Activated B cell treated with CpG ODN at 0.5 μM for 24 hours (primary cell): ENCODE data around the gene LAMTOR3. TPM values are rescaled to one million over a fixed set of nuclear protein-coding genes. Genes with fewer than 3 reads are reported as not detected.

Source experiments
- ATAC-seq: fragments of 200-7000 bp; cut with Tn5 transposase; one replicate; pipeline ENCODE4 v1.10.0; 2021; ENCODE audit warnings: low read depth, mild to moderate bottlenecking, moderate library complexity
- CTCF ChIA-PET: fragments of 350-600 bp; sonication (Branson Sonifier 250); formaldehyde crosslinking; loops from one replicate; lab custom pipeline; 2021; ENCODE audit warnings: antibody characterized with exemption; lab: Charles Lee
- POLR2A ChIA-PET: fragments of 350-600 bp; sonication (Branson Sonifier 250); formaldehyde crosslinking; loops from one replicate; lab custom pipeline; 2021; ENCODE audit warnings: antibody characterized with exemption; lab: Charles Lee
- DNase-seq: peaks from one replicate; pipeline ENCODE4 v3.0.0; 2022
- H3K27ac Mint-ChIP-seq: one replicate; pipeline ENCODE4 v1.8.0; 2020; ENCODE audit warnings: mixed read lengths
- H3K27me3 Mint-ChIP-seq: one replicate; pipeline ENCODE4 v1.8.0; 2021; ENCODE audit warnings: mixed read lengths
- H3K36me3 Mint-ChIP-seq: one replicate; pipeline ENCODE4 v1.8.0; 2021; ENCODE audit warnings: low read depth, mixed read lengths
- H3K4me1 Mint-ChIP-seq: one replicate; pipeline ENCODE4 v1.8.0; 2021; ENCODE audit warnings: mixed read lengths
- H3K4me3 Mint-ChIP-seq: one replicate; pipeline ENCODE4 v1.8.0; 2020; ENCODE audit warnings: mild to moderate bottlenecking, mixed read lengths
- H3K9me3 Mint-ChIP-seq: one replicate; pipeline ENCODE4 v1.8.0; 2020; ENCODE audit warnings: mixed read lengths
- CTCF ChIP-seq: fragments of 200-600 bp; IDR thresholded peaks from one replicate; pipeline ENCODE4 v1.8.0; 2022; ENCODE audit warnings: antibody characterized with exemption, mild to moderate bottlenecking
- intact Hi-C: fragments of 100-400 bp; cut with micrococcal nuclease; formaldehyde crosslinking; loops from one replicate; pipeline ENCODE4 v1.15.1; 2024
- total RNA-seq: library from RNA; stranded (reverse); gene quantifications from 2 replicates; pipeline ENCODE4 v1.2.3, GENCODE V29; 2022

The LAMTOR3 gene
- total RNA-seq, 1 donor from 2014 or later, result 23.8 TPM

GRCh38 chr4:99860521-99860920 is 33.7 kb downstream of the LAMTOR3 start:
- H3K4me1 Mint-ChIP-seq, result peaks cover 58% of the 10 kb centered on the region
- no peaks in the 10 kb centered on the region for H3K9me3 Mint-ChIP-seq
- ATAC-seq (no peak), DNase-seq (no peak)
- intact Hi-C loops, result loop anchor here (2.0 kb wide), 1 partner anchor 14 kb away; no protein-coding TSS in a partner anchor
- no peaks in the 10 kb centered on the region for H3K27me3 Mint-ChIP-seq
- no peak overlapping the region for H3K4me3 Mint-ChIP-seq
- peaks cover 81% of the 10 kb centered on the region for H3K36me3 Mint-ChIP-seq
- ChIA-PET POLR2A (interaction anchor here (1.0 to 1.5 kb wide), 2 partner anchors 15 to 44 kb away, joined by 4 to 6 read pairs; partner anchors contain the start of gene DAPP1), CTCF (interaction anchor here (1.0 to 2.3 kb wide), 3 partner anchors 24 to 49 kb away, joined by 3 to 7 read pairs (median 3); no protein-coding TSS in a partner anchor)
- no peak overlapping the region for H3K27ac Mint-ChIP-seq
- no peak for TF ChIP-seq CTCF

DNA sequence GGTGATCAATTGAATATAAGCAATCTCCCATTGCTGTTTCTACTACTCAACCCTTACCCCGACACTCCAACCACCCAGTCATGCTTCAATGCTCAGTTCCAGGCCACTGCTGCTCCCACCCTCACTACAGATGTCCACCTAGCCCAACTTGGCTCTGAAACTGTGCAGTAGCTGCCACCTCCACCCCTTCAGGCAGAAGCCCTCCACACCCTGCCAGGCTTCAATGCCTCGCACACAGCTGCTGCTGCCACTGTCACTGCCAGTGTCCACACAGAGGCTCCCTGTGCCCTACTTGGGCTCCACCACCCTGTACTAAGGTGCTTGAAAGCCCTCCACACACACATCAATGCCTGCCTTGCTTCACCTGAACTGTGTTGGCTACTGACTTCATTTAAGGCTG is 34.6 kb downstream of the LAMTOR3 start:
- DNase-seq (no peak), ATAC-seq (peak; percentile 51)
- intact Hi-C loops, result loop anchor here (2.0 to 5.0 kb wide), 2 partner anchors 13 to 33 kb away; partner anchors contain the start of gene LAMTOR3
- peaks cover 81% of the 10 kb centered on the region for H3K36me3 Mint-ChIP-seq
- H3K4me1 Mint-ChIP-seq, result peaks cover 67% of the 10 kb centered on the region
- CTCF ChIA-PET, result interaction anchor here (2.3 kb wide), 1 partner anchor 48 kb away, joined by 7 read pairs; no protein-coding TSS in a partner anchor
- POLR2A ChIA-PET, result interaction anchor here (0.9 to 1.7 kb wide), 5 partner anchors 9 to 89 kb away, joined by 3 to 6 read pairs (median 4); partner anchors contain the start of gene DAPP1
- TF ChIP-seq CTCF, result no peak
- H3K4me3 Mint-ChIP-seq, result peak overlapping the region; percentile 25
- H3K27me3 Mint-ChIP-seq, result no peaks in the 10 kb centered on the region
- no peaks in the 10 kb centered on the region for H3K9me3 Mint-ChIP-seq
- H3K27ac Mint-ChIP-seq, result peak overlapping the region; percentile 44

DNA sequence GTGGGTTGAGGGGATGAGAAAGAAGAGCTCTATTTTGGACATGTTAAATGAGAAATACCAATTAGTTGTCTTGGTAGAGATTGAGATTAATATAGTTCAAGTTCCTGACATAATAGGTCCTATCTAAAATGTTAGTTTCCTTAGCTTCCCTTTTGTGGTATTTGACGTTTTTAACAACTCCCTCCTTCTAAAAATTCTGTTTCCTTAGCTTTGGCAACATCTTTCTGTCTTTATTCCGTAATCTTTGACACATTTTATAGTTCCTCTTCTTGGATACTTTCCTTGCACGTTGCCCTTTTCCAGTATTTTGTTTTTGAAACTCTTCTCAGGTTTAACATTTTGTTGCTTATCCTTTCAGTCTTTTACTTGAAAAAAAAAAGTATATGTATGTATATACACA is 36.9 kb downstream of the LAMTOR3 start:
- ChIA-PET CTCF (interaction anchor here (1.5 to 2.9 kb wide), 3 partner anchors 28 to 48 kb away, joined by 4 to 8 read pairs (median 5); no protein-coding TSS in a partner anchor), POLR2A (interaction anchor here (9.0 kb wide), 1 partner anchor 40 kb away, joined by 73 read pairs; the partner anchor contains the start of gene DAPP1)
- intact Hi-C loops, result loop anchor here (5.0 kb wide), 1 partner anchor 35 kb away; the partner anchor contains the start of gene LAMTOR3
- Mint-ChIP-seq H3K36me3 (peaks cover 85% of the 10 kb centered on the region), H3K27ac (peak overlapping the region; percentile 90), H3K9me3 (no peaks in the 10 kb centered on the region), H3K27me3 (no peaks in the 10 kb centered on the region), H3K4me3 (no peak overlapping the region), H3K4me1 (peaks cover 78% of the 10 kb centered on the region)
- no peak for TF ChIP-seq CTCF
- no peak for DNase-seq
- no peak for ATAC-seq

- ChIA-PET POLR2A (interaction anchor here (0.8 to 9.0 kb wide), 4 partner anchors 9 to 48 kb away, joined by 3 to 73 read pairs (median 5); partner anchors contain the start of gene DAPP1), CTCF (interaction anchor here (1.6 to 2.9 kb wide), 3 partner anchors 29 to 47 kb away, joined by 5 to 14 read pairs (median 8); no protein-coding TSS in a partner anchor)
- H3K27me3 Mint-ChIP-seq, result no peaks in the 10 kb centered on the region
- peak overlapping the region; percentile 42 for H3K4me3 Mint-ChIP-seq
- TF ChIP-seq CTCF, result no peak
- H3K36me3 Mint-ChIP-seq, result peaks cover 79% of the 10 kb centered on the region
- H3K27ac Mint-ChIP-seq, result peak overlapping the region; percentile 90
- H3K9me3 Mint-ChIP-seq, result no peaks in the 10 kb centered on the region
- no peak for DNase-seq
- peaks cover 80% of the 10 kb centered on the region for H3K4me1 Mint-ChIP-seq
- intact Hi-C loops, result loop anchor here (1.0 to 5.0 kb wide), 2 partner anchors 9 to 36 kb away; partner anchors contain the start of gene LAMTOR3
- peak; percentile 38 for ATAC-seq
Observed at GRCh38 chr4:99856166-99856565, 38.1 kb downstream of the LAMTOR3 start.

DNA sequence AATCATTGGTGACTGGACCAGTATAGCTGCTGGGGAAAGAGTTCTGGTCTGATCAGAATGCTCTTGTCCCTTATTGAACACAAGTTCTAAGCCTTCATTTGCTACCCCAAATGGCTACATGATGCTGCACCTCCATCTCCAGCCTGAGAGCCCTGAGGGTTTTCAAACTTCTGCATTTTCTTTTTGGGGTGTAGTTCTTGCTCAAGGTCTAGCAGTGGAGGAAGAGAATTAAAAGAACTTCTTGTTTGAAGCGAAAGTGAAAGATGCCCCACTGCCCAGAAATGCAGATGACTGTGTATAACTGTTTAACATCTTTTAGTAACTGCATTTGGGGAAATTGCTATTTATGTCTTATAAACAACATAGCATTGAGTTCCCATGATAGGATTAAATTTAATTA is 38.5 kb downstream of the LAMTOR3 start:
- Mint-ChIP-seq H3K4me1 (peaks cover 80% of the 10 kb centered on the region), H3K4me3 (peak overlapping the region; percentile 33), H3K9me3 (no peaks in the 10 kb centered on the region), H3K27ac (peak overlapping the region; percentile 90), H3K36me3 (peaks cover 79% of the 10 kb centered on the region), H3K27me3 (no peaks in the 10 kb centered on the region)
- TF ChIP-seq CTCF, result no peak
- intact Hi-C loops, result loop anchor here (1.0 to 5.0 kb wide), 3 partner anchors 8 to 38 kb away; partner anchors contain the start of gene LAMTOR3
- DNase-seq (no peak), ATAC-seq (peak; percentile 59)
- ChIA-PET POLR2A (interaction anchor here (0.8 to 9.0 kb wide), 4 partner anchors 8 to 48 kb away, joined by 3 to 73 read pairs (median 5); partner anchors contain the start of gene DAPP1), CTCF (interaction anchor here (2.1 to 2.9 kb wide), 2 partner anchors 44 to 47 kb away, joined by 8 to 14 read pairs; no protein-coding TSS in a partner anchor)
